Measurements from ENCODE around the gene LAG3.

- no peak for TF ChIP-seq ZFX (IDR thresholded peaks at IDR 0.05)
- TF ChIP-seq CTCF (conservative IDR thresholded peaks at IDR 0.05) = no peak
Measured at GRCh38 chr12:6782850-6783566, 10.7 kb downstream of the LAG3 start.
